SH-SY5Y (cell line): ENCODE data around the gene ABCA7.

Experiments
- GATA2 ChIP-seq: IDR thresholded peaks from 2 replicates; pipeline ENCODE4 v1.6.1; 2011; ENCODE audit warnings: mild to moderate bottlenecking, low read depth, low read length
- GATA3 ChIP-seq: IDR thresholded peaks from 2 replicates; pipeline ENCODE4 v1.6.1; 2011; ENCODE audit warnings: low read depth, mild to moderate bottlenecking, low read length, moderate library complexity

The ABCA7 gene

DNA sequence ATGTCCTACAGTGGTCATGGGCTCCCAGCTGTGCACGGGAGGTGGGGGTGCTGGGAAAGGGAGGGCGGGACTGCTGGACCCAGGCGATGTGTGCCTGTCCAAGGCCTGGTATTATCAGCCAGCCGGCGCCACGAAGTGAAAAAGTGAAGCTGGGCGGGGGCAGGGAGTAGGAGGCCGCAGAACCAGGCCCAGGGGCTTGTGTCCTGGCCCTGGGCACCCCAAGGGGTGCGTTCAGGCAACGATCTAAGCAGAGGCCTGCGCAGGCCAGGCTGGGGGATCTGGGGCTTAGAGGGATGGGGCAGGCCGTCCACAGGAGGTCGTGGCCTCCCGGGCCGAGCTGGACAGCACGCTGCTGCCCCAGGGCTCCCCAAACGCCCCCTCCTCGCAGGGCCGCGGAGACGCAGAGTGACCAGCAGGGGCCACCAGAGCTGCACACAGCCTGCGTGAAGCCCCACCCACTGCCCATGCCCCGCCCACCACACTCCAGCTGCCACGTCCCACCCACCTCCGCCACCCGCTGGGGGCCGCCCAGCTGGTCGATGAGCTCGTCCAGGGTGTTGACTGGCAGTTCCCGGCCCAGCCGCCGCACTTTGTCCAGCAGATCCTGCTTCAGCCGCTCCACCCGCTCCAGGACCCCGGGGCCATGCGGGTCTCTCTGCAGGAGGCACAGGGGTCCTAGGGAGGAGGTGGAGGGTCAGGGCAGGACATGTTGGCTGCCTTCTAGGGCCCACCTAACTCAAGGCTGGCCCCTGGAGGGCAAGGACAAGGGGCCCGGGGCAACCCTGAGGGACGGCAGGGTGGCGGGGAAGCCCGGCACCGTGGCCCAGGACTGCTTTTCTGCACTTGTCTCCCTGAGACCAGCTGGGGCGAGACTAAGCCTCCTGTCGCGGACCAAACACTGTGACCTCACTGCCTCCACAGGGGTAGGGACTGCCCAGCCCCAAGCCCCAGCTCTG, 73.4 kb downstream of the ABCA7 start:
- no peak for TF ChIP-seq GATA2
- TF ChIP-seq GATA3, result no peak

DNA sequence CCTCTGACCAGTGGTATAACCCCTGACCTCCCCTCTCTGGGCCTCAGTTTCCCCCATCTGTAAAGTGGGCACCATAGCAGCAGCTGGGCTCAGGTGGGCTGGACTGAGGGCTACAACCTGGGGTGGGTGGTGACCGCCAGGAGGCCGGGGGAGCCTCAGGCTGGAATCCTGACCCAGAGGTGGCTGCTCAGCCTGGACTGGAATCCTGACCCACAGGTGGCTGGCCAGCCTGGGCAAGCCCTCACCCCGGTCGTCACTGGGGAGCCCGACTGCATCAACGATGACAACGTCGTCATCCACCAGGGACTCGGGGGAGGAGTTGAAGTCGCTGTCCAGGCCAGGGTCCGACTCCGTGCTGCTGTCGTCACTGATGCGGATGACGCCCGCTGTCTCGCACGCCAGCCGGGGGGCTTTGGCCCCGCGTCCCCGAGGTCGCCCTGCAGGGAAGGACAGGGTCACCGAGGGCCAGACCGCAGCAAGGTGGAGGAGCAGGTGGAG, 74.1 kb downstream of the ABCA7 start:
- no peak for TF ChIP-seq GATA3
- TF ChIP-seq GATA2, result no peak
